RWPE2 (cell line): Measurements from ENCODE around the gene CPEB3.
"Not testable (repeated sequence)": the region's sequence is repeated elsewhere in the genome, so short reads cannot be mapped to it uniquely, and the experiment has no call there.

Source experiments
- ATAC-seq: fragments of 200-7000 bp; cut with Tn5 transposase; 3 replicates; pipeline ENCODE4 v1.9.1; 2021; ENCODE audit warnings: low read depth
- DNase-seq: peaks from one replicate; pipeline ENCODE4 v3.0.0-alpha.2; 2020; ENCODE audit warnings: low spot score
- H3K27ac ChIP-seq: fragments of 450-650 bp; 2 replicates; pipeline ENCODE4 v1.5.1; 2017; ENCODE audit warnings: mild to moderate bottlenecking; ENCODE audit not compliant: poor library complexity, severe bottlenecking
- H3K27me3 ChIP-seq: fragments of 250-450 bp; sonication (Bioruptor Pico); 2 replicates; pipeline ENCODE4 v1.5.1; 2021; ENCODE audit warnings: mild to moderate bottlenecking, moderate library complexity; ENCODE audit not compliant: insufficient read depth, poor library complexity, severe bottlenecking
- H3K36me3 ChIP-seq: fragments of 250-450 bp; sonication (Bioruptor Pico); 2 replicates; pipeline ENCODE4 v1.5.1; 2020; ENCODE audit warnings: low read depth, mild to moderate bottlenecking, moderate library complexity
- H3K4me1 ChIP-seq: fragments of 250-450 bp; sonication (Bioruptor Pico); 2 replicates; pipeline ENCODE4 v1.5.1; 2021; ENCODE audit warnings: mild to moderate bottlenecking, moderate library complexity; ENCODE audit not compliant: insufficient read depth, poor library complexity, severe bottlenecking
- H3K4me3 ChIP-seq: fragments of 250-450 bp; sonication (Bioruptor Pico); 2 replicates; pipeline ENCODE4 v1.5.1; 2021; ENCODE audit warnings: mild to moderate bottlenecking, moderate library complexity; ENCODE audit not compliant: severe bottlenecking
- H3K9me3 ChIP-seq: fragments of 250-450 bp; sonication (Bioruptor Pico); 2 replicates; pipeline ENCODE4 v1.5.1; 2021; ENCODE audit warnings: mild to moderate bottlenecking, moderate library complexity; ENCODE audit not compliant: severe bottlenecking
- CTCF ChIP-seq: fragments of 450-650 bp; IDR thresholded peaks from one replicate; pipeline ENCODE4 v1.5.1; 2017; ENCODE audit warnings: mild to moderate bottlenecking, moderate library complexity; ENCODE audit not compliant: poor library complexity, severe bottlenecking

CPEB3 gene

DNA sequence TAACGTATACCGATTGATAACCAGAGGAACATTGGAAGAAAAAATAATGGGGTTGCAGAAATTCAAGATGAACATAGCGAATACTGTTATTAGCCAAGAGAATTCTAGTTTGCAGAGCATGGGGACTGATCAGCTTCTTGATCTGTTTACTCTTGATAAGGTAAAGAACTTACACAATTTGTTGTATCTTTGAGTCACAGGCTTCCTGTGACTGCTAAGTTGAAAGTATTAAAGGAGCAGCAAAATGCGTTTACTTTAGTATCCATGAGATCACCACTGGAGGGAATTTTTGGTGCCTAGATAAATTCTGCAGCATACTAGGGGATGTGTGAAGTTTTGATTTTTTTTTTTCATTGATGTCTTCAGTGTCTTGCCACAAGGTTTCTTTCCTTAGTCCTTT, 263.7 kb downstream of the CPEB3 start:
- Histone ChIP-seq H3K4me1 (no peaks in the 10 kb centered on the region), H3K4me3 (no peak overlapping the region), H3K36me3 (peaks cover 80% of the 10 kb centered on the region), H3K9me3 (no peaks in the 10 kb centered on the region), H3K27me3 (no peaks in the 10 kb centered on the region), H3K27ac (no peak overlapping the region)
- no peak for TF ChIP-seq CTCF
- DNase-seq = no peak
- ATAC-seq = no peak

DNA sequence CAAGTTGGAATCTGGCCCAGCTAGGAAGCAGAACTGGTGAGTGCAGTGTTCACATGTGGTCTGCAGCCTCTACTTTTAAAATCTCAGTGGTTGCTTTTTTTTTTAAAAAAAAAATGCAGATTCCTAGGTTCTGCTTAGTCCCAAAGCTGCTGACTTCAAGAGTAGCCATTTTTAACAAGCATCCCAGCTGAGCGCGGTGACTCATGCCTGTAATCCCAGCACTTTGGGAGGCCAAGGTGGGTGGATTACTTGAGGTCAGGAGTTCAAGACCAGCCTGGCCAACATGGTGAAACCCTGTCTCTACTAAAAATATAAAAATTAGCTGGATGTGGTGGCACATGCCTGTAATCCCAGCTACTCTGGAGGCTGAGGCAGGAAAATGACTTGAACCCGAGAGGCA, 265.5 kb downstream of the CPEB3 start:
- H3K36me3 ChIP-seq = peaks cover 86% of the 10 kb centered on the region
- not testable (repeated sequence) for ATAC-seq, DNase-seq, H3K4me3 ChIP-seq, H3K9me3 ChIP-seq, H3K4me1 ChIP-seq, H3K27ac ChIP-seq, H3K27me3 ChIP-seq

GRCh38 chr10:92024700-92025099, 266.2 kb downstream of the CPEB3 start:
- Histone ChIP-seq H3K27me3 (no peaks in the 10 kb centered on the region), H3K4me1 (no peaks in the 10 kb centered on the region), H3K9me3 (no peaks in the 10 kb centered on the region), H3K36me3 (peaks cover 86% of the 10 kb centered on the region), H3K27ac (no peak overlapping the region), H3K4me3 (no peak overlapping the region)
- TF ChIP-seq CTCF = no peak
- no peak for DNase-seq
- ATAC-seq = no peak

- Histone ChIP-seq H3K27ac (no peak overlapping the region), H3K4me1 (peaks cover 7% of the 10 kb centered on the region), H3K9me3 (no peaks in the 10 kb centered on the region), H3K4me3 (no peak overlapping the region), H3K27me3 (no peaks in the 10 kb centered on the region), H3K36me3 (peaks cover 80% of the 10 kb centered on the region)
- DNase-seq (no peak), ATAC-seq (no peak)
- TF ChIP-seq CTCF = no peak
Measured at GRCh38 chr10:92014620-92015019, 276.3 kb downstream of the CPEB3 start.

DNA sequence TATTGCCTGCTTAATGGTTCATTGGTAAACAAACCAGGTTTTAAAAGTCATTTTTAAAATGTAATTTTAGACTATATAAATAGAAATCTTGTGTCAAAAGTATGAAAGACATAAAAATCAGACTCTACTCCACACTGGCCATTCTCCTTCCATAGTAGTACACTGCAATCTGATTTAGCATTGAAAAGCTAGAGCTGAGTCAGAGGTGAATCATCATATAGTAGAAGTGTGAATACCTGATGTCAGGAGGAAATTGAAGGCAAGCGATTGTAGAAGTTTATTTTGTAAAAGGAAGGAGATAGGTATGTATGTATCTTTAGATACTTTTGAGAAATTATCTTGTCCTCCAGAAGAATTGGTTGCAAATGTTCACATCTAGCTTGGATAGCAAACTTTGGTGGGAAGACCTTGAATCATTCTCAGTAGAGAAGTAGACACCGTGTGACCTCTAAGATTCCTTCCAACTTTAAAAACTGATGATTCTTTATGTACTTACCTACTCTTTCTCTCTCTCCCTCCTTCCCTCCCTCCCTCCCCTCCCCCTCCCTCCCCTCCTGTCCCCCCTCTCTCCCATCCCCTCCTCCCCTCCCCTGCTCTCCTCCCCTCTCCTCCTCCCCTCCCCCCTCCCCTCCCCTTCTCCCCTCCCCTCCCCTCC, 279.2 kb downstream of the CPEB3 start:
- H3K4me3 ChIP-seq = no peak overlapping the region
- H3K4me1 ChIP-seq = peaks cover 7% of the 10 kb centered on the region
- H3K27ac ChIP-seq = no peak overlapping the region
- no peaks in the 10 kb centered on the region for H3K9me3 ChIP-seq
- no peak for TF ChIP-seq CTCF
- ATAC-seq (peak; percentile 100), DNase-seq (no peak)
- peaks cover 65% of the 10 kb centered on the region for H3K36me3 ChIP-seq
- H3K27me3 ChIP-seq = no peaks in the 10 kb centered on the region
